ENCODE results near the gene SLC6A12. TPM values are rescaled to one million over a fixed set of nuclear protein-coding genes. Genes with fewer than 3 reads are reported as not detected.

SLC6A12 gene
- polyA plus RNA-seq, 1 donor (not counting 4 experiments of a cell fraction or from before 2014, with no cell fraction given) = not detected

GRCh38 chr12:184811-185575 is 29.0 kb downstream of the SLC6A12 start:
- TF ChIP-seq CTCF (optimal IDR thresholded peaks at IDR 0.05 in 1 of 3, IDR thresholded peaks at IDR 0.05 in 1 of 3, conservative IDR thresholded peaks at IDR 0.05 in 1 of 3; ENCODE audit: extremely low read depth in 1 of 3, insufficient read depth in 2 of 3, low read length in 3 of 3) = no peak
- no peak for TF ChIP-seq EZH2 (IDR thresholded peaks at IDR 0.05; ENCODE audit: low read length)
- H3K9me1 ChIP-seq (ENCODE audit: control insufficient read depth, extremely low read depth, insufficient read depth, low read length) = no peaks in the 10 kb centered on the region

GRCh38 chr12:182381-182892 is 31.5 kb downstream of the SLC6A12 start:
- Histone ChIP-seq H4K20me1 (ENCODE audit: control insufficient read depth, extremely low read depth, insufficient read depth, low read length) (no peaks in the 10 kb centered on the region), H3K79me2 (ENCODE audit: control insufficient read depth, insufficient read depth, low read length) (no peaks in the 10 kb centered on the region), H3K9me3 (ENCODE audit: control insufficient read depth, low read depth, low read length) (no peaks in the 10 kb centered on the region), H3K4me2 (ENCODE audit: control insufficient read depth, extremely low read depth, insufficient read depth, low read depth, low read length) (no peak overlapping the region), H2AFZ (ENCODE audit: control insufficient read depth, low read length) (no peak overlapping the region), H3K27me3 (ENCODE audit: control insufficient read depth, extremely low read depth, insufficient read depth, low read length) (peaks cover 4% of the 10 kb centered on the region), H3K9me1 (ENCODE audit: control insufficient read depth, extremely low read depth, insufficient read depth, low read length) (no peaks in the 10 kb centered on the region), H3K4me1 (ENCODE audit: control insufficient read depth, extremely low read depth, insufficient read depth, low read length) (no peaks in the 10 kb centered on the region), H3K4me3 (ENCODE audit: control insufficient read depth in 2 of 3, extremely low read depth in 1 of 3, insufficient read depth in 2 of 3, low read depth in 1 of 3, low read length in 3 of 3) (no peak overlapping the region), H3K36me3 (ENCODE audit: control insufficient read depth in 2 of 2, extremely low read depth in 1 of 2, insufficient read depth in 2 of 2, low read length in 2 of 2) (no peaks in the 10 kb centered on the region), H3K9ac (ENCODE audit: control insufficient read depth, extremely low read depth, insufficient read depth, low read length) (no peak overlapping the region), H3K27ac (ENCODE audit: control insufficient read depth, insufficient read depth, low read length) (no peak overlapping the region)
- FAIRE-seq (peak; percentile 48), DNase-seq (ENCODE audit: low read depth, low spot score) (no peak)
- dilution Hi-C loops (cut with MboI; ENCODE audit: extremely low pct_ligation_motif_present, low sequenced_read_pairs) = no loop called here
- TF ChIP-seq EZH2 (IDR thresholded peaks at IDR 0.05; ENCODE audit: low read length) (no peak), CTCF (optimal IDR thresholded peaks at IDR 0.05 in 1 of 3, IDR thresholded peaks at IDR 0.05 in 1 of 3, conservative IDR thresholded peaks at IDR 0.05 in 1 of 3; ENCODE audit: extremely low read depth in 1 of 3, insufficient read depth in 2 of 3, low read length in 3 of 3) (no peak)

More at GRCh38 chr12:184811-185575, 29.0 kb downstream of the SLC6A12 start:
- no peak overlapping the region for H3K27ac ChIP-seq (ENCODE audit: control insufficient read depth, insufficient read depth, low read length)
- DNase-seq (ENCODE audit: low read depth, low spot score) = no peak
- no peak overlapping the region for H3K4me2 ChIP-seq (ENCODE audit: control insufficient read depth, extremely low read depth, insufficient read depth, low read depth, low read length)
- no peaks in the 10 kb centered on the region for H4K20me1 ChIP-seq (ENCODE audit: control insufficient read depth, extremely low read depth, insufficient read depth, low read length)
- no peak overlapping the region for H3K4me3 ChIP-seq (ENCODE audit: control insufficient read depth in 2 of 3, extremely low read depth in 1 of 3, insufficient read depth in 2 of 3, low read depth in 1 of 3, low read length in 3 of 3)
- H3K9ac ChIP-seq (ENCODE audit: control insufficient read depth, extremely low read depth, insufficient read depth, low read length) = no peak overlapping the region
- no peaks in the 10 kb centered on the region for H3K36me3 ChIP-seq (ENCODE audit: control insufficient read depth in 2 of 2, extremely low read depth in 1 of 2, insufficient read depth in 2 of 2, low read length in 2 of 2)
- H3K9me3 ChIP-seq (ENCODE audit: control insufficient read depth, low read depth, low read length) = no peaks in the 10 kb centered on the region
- FAIRE-seq = no peak
- H3K4me1 ChIP-seq (ENCODE audit: control insufficient read depth, extremely low read depth, insufficient read depth, low read length) = no peaks in the 10 kb centered on the region
- dilution Hi-C loops (cut with MboI; ENCODE audit: extremely low pct_ligation_motif_present, low sequenced_read_pairs) = no loop called here
- H2AFZ ChIP-seq (ENCODE audit: control insufficient read depth, low read length) = no peak overlapping the region
- H3K79me2 ChIP-seq (ENCODE audit: control insufficient read depth, insufficient read depth, low read length) = no peaks in the 10 kb centered on the region
- H3K27me3 ChIP-seq (ENCODE audit: control insufficient read depth, extremely low read depth, insufficient read depth, low read length) = peaks cover 6% of the 10 kb centered on the region
